HG02973 (cell line): ENCODE measurements around the gene ZNF699.
"Not testable (repeated sequence)": the region's sequence is repeated elsewhere in the genome, so short reads cannot be mapped to it uniquely, and the experiment has no call there.

Source experiments
- ATAC-seq: cut with Tn5 transposase; IDR thresholded peaks from one replicate; pipeline ENCODE4 v1.9.1; 2021; ENCODE audit warnings: moderate library complexity; ENCODE audit not compliant: unreplicated experiment

The ZNF699 gene

GRCh38 chr19:9289231-9289884 is 20.3 kb downstream of the ZNF699 start:
- ATAC-seq, result no peak

GRCh38 chr19:9283485-9283884 is 26.2 kb downstream of the ZNF699 start:
- ATAC-seq, result not testable (repeated sequence)

GRCh38 chr19:9251236-9251635 is 58.4 kb downstream of the ZNF699 start:
- no peak for ATAC-seq

GRCh38 chr19:9250630-9251029 is 59.0 kb downstream of the ZNF699 start, which contains the start of gene OR7E24:
Gene OR7E24, plus strand, starts transcription at chr19:9250930. Its CDS starts 114 bp downstream, at chr19:9251044.
- ATAC-seq, result no peak
